ES-I3 (cell line): Measurements from ENCODE around the gene COL25A1.
"Not testable (repeated sequence)": the region's sequence is repeated elsewhere in the genome, so short reads cannot be mapped to it uniquely, and the experiment has no call there.

Source experiments
- H3K36me3 ChIP-seq: 2 replicates; pipeline ENCODE4 v1.6.1; 2013; ENCODE audit warnings: mild to moderate bottlenecking, low read length, control low read depth, moderate library complexity; ENCODE audit not compliant: insufficient read depth
- H3K4me1 ChIP-seq: 2 replicates; pipeline ENCODE4 v1.6.1; 2013; ENCODE audit warnings: mild to moderate bottlenecking, control low read depth, low read length; ENCODE audit not compliant: insufficient read depth
- H3K9ac ChIP-seq: 2 replicates; pipeline ENCODE4 v1.6.1; 2013; ENCODE audit warnings: low read depth, mild to moderate bottlenecking, low read length, moderate library complexity
- H3K9me3 ChIP-seq: 2 replicates; pipeline ENCODE4 v1.6.1; 2013; ENCODE audit warnings: mild to moderate bottlenecking, low read length, moderate library complexity; ENCODE audit not compliant: control insufficient read depth, insufficient read depth

COL25A1 gene

DNA sequence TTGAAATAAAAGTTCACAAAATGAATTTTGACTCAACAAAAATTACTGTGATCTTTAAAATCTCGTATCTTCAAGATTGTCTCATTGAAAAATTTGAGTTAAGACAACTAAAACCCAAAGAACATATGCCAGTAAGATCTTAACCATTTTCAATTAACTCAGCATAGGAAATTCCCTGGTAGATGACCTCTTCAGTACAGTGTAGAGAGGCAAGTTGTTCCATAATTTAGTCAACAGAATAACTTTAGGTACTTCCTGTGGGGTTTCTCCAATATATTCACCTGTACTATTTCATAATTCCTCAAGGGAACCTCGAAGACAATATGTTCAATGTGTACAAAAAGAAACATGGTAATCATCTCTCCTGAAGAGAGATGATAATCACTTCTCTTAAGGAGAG is 145.3 kb downstream of the COL25A1 start:
- H3K9ac ChIP-seq: no peak overlapping the region
- H3K4me1 ChIP-seq: no peaks in the 10 kb centered on the region
- H3K36me3 ChIP-seq: no peaks in the 10 kb centered on the region
- no peaks in the 10 kb centered on the region for H3K9me3 ChIP-seq

DNA sequence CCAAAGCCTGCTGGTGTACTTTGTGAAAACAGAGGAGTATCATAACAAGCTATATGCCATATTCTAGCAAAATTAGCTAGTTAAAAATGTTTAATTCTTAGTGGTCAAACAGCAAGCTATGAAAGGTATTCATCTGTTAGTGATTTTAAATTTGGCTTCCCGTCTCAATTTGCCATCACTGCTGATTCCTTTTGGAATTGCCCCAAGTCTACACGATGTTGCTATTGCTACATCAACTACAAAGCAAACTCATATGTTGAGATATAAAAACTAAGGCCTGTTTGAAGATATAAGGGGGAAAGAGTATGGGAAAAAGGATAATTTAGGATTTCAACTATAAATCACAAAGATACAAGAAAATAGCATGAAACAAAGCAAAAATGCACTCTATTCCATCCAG is 146.1 kb downstream of the COL25A1 start:
- Histone ChIP-seq H3K36me3 (no peaks in the 10 kb centered on the region), H3K9me3 (no peaks in the 10 kb centered on the region), H3K9ac (no peak overlapping the region), H3K4me1 (no peaks in the 10 kb centered on the region)

DNA sequence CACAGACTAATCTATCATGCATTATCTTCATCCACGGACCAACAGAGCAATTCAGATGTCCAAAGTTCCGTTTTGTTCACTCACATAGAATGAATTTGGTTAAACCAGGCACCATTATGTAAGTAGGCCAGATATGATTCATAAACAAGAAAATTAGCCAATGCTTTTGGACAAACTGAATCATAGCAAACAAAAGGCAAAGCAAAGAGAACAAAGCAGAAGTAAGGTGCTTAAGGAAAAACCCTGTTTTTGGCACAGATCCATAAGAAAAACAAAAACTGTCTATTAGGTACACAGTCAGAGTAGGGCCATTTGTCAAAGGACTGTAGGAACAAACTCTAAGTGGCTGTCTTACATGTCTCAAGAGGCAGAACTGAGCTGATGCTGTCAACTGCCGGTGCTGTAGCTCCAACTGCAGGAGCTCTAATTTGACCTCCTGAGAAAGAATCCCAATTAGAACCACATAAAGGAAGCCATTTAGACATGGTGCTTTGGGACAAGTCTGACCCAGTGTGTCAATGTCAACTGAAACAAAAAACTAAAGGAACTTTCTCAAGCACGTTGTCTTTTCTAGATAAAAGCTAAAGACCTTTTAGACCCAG is 146.7 kb downstream of the COL25A1 start:
- H3K9me3 ChIP-seq: no peaks in the 10 kb centered on the region
- no peaks in the 10 kb centered on the region for H3K4me1 ChIP-seq
- no peak overlapping the region for H3K9ac ChIP-seq
- no peaks in the 10 kb centered on the region for H3K36me3 ChIP-seq

DNA sequence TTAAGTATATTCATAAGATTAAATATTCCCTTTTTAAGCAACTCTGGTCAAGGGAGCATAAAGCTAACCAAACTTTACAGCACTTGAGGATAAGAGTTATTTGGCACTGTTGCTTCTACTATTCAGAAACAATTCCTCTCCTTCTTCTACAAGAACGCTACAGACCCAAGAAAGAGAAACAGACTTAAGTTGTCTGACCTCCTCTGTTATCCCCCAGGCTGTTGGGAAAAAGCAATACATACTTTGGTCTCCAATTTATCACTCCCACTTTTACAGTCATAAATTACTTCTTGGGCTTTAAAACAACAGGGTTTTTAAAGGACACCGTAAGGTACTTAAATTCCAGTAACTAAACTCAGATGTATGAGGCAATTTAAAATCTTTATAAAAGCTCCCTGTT is 147.4 kb downstream of the COL25A1 start:
- Histone ChIP-seq H3K4me1 (no peaks in the 10 kb centered on the region), H3K9ac (no peak overlapping the region), H3K36me3 (no peaks in the 10 kb centered on the region), H3K9me3 (no peaks in the 10 kb centered on the region)

DNA sequence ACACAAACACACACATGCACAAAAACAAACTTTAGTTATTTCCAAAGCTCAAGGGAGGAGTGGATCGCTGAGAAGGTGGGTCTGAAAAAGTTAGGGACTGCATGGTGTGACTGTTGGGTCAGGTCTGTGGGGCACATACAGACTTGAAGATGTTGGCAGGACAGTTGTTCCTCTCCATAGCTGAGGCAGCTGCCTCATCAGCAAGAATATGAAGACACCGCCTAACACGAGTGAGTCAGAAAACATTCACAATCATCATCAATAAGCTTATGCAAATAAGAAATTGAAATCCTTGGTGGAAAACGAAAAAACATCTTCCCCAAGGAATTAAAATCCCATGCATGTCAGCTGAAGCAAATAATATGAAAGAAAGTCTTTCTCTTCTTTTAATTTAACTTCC is 148.0 kb downstream of the COL25A1 start:
- H3K36me3 ChIP-seq: no peaks in the 10 kb centered on the region
- H3K9me3 ChIP-seq: no peaks in the 10 kb centered on the region
- H3K4me1 ChIP-seq: no peaks in the 10 kb centered on the region
- no peak overlapping the region for H3K9ac ChIP-seq

DNA sequence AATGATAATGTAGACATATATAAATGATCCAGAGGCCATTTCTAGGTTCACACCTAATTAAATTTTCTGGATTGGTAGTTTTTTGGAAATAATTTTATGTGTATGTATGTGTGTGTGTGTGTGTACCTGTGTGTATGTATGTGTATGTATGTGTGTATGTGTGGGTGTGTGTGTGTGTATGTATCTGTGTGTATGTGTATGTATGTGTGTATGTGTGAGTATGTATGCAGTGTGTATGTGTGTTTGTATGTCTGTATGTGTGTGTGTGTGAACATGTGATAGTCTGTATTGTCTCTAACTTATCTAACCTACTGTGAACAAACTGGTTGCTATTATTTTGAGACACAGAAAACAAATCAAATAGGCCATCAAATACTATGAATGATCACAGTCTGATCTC is 152.6 kb downstream of the COL25A1 start:
- Histone ChIP-seq H3K9ac (no peak overlapping the region), H3K4me1 (peaks cover 7% of the 10 kb centered on the region; the same call in 1 of the 2 replicates), H3K9me3 (no peaks in the 10 kb centered on the region), H3K36me3 (no peaks in the 10 kb centered on the region)

DNA sequence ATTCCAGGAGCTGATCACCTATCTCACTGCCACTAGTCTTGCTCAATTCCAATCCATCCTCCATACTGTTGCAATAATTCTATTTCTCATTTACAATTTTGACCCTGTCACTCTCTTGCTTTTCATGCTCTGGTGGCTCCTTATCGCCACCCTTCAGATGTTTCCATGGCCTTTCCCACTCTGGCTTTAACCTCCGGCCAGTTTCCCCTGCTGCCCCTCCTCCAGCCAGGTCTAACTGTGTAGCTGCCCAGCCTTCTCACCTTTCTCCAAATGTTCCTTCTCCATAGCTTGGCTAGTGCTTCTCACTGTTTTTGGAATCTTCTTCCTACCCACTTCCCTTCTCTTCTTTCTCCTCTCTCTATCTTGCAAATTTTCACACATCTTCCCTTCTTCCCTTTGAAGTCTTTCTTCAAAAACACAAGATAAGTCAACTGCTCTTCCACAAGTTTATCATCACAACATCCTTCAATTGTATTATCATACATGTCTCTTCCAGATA is 153.8 kb downstream of the COL25A1 start:
- Histone ChIP-seq H3K36me3 (no peaks in the 10 kb centered on the region), H3K9ac (no peak overlapping the region), H3K9me3 (no peaks in the 10 kb centered on the region), H3K4me1 (peaks cover 7% of the 10 kb centered on the region; the same call in 1 of the 2 replicates)

DNA sequence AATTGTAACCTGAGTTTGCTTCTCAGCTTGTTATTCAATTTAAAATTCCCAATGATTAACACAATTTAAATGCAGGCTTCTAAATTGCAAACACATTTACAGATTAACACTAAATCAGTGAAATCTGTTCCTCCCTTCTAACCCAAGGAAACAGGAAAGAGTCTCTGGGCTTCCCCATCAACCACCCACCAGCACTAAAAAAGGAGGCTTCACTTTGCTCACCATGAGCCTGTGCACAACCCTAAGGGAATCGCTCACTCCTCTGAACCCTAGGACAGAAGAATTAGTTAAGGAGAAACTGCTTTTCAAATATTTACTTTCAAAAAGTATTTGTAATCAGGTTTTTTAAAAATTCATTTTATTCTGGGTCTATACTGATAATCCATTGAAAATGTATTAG is 155.3 kb downstream of the COL25A1 start:
- H3K4me1 ChIP-seq: peaks cover 7% of the 10 kb centered on the region; the same call in 1 of the 2 replicates
- no peaks in the 10 kb centered on the region for H3K36me3 ChIP-seq
- no peaks in the 10 kb centered on the region for H3K9me3 ChIP-seq
- H3K9ac ChIP-seq: no peak overlapping the region

DNA sequence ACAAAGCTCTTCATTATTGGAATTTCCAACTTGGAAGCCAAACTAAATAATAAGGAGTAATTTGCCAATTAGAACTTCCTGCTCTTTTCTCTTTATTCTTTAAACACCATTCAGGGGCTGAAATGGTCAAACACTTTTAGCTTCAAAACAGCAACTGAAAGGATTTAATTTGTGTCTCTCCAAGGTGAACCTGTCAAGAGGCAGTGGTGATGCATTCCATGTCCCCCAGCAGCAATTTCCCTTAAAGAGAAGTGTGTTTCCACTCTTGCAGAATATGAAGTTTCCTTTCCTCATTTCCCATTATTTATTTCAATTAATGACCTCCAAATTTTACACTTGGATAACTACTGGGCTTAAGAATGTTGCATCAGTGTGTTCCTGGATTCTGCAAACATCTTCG is 156.0 kb downstream of the COL25A1 start:
- no peak overlapping the region for H3K9ac ChIP-seq
- no peaks in the 10 kb centered on the region for H3K36me3 ChIP-seq
- H3K9me3 ChIP-seq: no peaks in the 10 kb centered on the region
- H3K4me1 ChIP-seq: peaks cover 7% of the 10 kb centered on the region; the same call in 1 of the 2 replicates

DNA sequence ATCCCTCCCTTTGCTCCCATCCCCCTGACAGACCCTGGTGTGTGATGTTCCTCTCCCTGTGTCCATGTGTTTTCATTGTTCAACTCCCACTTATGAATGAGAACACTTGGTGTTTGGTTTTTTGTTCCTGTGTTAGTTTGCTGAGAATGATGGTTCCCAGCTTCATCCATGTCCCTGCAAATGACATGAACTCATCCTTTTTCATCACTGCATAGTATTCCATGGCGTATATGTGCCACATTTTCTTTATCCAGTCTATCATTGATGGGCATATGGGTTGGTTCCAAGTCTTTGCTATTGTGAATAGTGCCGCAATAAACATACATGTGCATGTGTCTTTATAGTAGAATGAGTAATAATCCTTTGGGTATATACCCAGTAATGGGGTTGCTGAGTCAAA is 164.3 kb downstream of the COL25A1 start:
- not testable (repeated sequence) for H3K9me3 ChIP-seq, H3K9ac ChIP-seq, H3K36me3 ChIP-seq, H3K4me1 ChIP-seq

DNA sequence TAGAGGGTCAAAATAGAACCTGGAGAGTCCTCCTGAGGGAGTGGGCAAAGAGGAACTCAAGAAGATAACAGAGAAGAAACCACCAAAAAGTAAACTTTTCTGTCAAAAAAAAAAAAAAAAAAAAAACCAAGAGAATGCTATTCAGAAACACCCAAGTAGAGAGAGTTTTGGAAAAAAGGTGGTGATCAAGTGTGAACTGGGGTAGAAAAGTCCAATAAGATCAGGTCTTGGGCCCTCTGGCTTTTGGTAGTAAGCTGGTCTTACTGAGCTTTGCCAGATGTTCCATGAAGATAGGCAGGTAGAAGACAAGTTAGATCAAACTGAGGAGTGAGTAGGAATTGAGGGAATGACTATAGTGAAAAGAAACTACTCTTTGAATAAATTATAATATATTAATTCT is 167.5 kb downstream of the COL25A1 start:
- H3K4me1 ChIP-seq: no peaks in the 10 kb centered on the region

DNA sequence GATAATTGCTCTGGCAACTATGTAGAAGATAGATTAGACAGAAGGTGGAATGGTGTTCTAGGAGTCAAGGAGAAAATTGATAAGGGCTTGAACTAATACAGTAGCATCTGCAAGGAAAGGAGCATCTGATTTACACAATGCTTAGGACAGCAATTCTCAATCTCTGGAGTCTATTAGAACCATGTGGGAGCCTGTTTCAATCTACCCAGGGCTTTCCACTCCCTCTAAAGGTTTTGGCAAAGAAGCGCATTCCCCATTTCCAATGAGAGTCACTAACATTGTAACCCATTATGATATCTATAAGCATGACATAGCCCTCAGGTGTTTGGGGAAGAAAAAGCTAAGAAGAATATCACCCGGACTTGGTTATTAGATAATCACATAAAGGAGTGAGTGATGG is 168.2 kb downstream of the COL25A1 start:
- H3K36me3 ChIP-seq: no peaks in the 10 kb centered on the region
- no peaks in the 10 kb centered on the region for H3K9me3 ChIP-seq
- no peak overlapping the region for H3K9ac ChIP-seq
- H3K4me1 ChIP-seq: no peaks in the 10 kb centered on the region

More for the DNA sequence above, 167.5 kb downstream of the COL25A1 start:
- Histone ChIP-seq H3K9me3 (no peaks in the 10 kb centered on the region), H3K36me3 (no peaks in the 10 kb centered on the region), H3K9ac (no peak overlapping the region)

DNA sequence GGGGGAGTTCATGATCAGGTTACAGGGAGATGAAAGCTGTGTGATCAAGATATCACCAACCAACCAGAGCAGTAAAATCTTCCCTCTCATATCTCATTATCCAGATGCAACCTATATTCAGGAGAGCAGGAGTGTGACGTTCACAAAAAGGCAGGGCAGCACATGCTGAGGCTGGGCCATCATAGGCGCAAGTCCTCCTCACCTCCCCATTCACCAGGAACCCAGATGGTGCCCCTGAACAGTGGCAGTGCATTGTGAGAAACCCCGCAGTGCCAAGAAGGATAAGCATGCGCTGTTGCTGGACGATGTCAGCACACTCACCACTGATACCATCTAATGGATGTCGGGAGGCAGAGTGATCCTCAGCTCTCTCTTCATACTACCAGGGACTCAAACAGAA is 170.9 kb downstream of the COL25A1 start:
- H3K9ac ChIP-seq: no peak overlapping the region
- H3K36me3 ChIP-seq: no peaks in the 10 kb centered on the region
- H3K9me3 ChIP-seq: no peaks in the 10 kb centered on the region

DNA sequence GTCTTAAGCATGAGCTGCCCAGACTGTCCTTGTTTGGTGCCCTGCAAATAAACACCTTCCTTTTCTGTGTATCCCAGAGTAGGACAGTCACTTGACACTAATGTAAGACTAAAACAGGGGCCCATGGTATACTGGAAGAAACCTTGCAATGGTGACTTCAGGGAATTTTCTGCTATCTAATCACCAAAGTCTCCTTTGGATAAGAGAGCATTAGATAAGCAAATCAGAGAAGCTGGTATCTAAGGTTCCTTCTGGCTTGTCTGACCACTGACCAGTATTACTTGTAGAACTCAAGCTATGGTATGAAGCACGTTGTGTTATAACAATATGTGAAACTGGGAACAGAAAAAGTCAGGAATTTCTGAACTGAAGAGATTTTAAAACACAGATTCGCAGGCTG is 173.9 kb downstream of the COL25A1 start:
- Histone ChIP-seq H3K9ac (no peak overlapping the region), H3K9me3 (no peaks in the 10 kb centered on the region), H3K36me3 (no peaks in the 10 kb centered on the region), H3K4me1 (peaks cover 7% of the 10 kb centered on the region; the same call in 1 of the 2 replicates)

More for the DNA sequence above, 170.9 kb downstream of the COL25A1 start:
- H3K4me1 ChIP-seq: no peaks in the 10 kb centered on the region

DNA sequence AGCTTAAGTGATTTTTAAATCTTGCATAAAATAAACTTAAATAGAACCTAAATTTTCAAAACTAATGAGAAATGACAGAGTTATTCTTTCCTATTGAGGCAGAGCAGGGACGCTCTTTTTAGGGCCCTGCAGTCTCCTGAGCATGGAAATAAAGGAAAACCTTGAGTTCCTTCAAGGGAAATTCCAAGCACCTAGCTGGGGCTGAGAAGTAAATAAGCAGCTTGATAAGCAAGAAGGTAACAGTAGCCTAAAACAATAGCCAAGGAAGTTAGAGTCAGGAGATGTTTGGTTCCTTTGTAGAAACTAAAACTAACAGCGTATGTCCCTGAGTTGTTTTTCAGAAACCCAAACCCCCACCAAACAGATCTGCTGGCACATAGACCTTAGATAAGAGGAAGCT is 174.6 kb downstream of the COL25A1 start:
- Histone ChIP-seq H3K4me1 (peaks cover 7% of the 10 kb centered on the region; the same call in 1 of the 2 replicates), H3K9ac (no peak overlapping the region), H3K36me3 (no peaks in the 10 kb centered on the region), H3K9me3 (no peaks in the 10 kb centered on the region)
